ENCODE measurements around the gene MYO1C. TPM values are rescaled to one million over a fixed set of nuclear protein-coding genes. Genes with fewer than 3 reads are reported as not detected.

The MYO1C gene, protein sequence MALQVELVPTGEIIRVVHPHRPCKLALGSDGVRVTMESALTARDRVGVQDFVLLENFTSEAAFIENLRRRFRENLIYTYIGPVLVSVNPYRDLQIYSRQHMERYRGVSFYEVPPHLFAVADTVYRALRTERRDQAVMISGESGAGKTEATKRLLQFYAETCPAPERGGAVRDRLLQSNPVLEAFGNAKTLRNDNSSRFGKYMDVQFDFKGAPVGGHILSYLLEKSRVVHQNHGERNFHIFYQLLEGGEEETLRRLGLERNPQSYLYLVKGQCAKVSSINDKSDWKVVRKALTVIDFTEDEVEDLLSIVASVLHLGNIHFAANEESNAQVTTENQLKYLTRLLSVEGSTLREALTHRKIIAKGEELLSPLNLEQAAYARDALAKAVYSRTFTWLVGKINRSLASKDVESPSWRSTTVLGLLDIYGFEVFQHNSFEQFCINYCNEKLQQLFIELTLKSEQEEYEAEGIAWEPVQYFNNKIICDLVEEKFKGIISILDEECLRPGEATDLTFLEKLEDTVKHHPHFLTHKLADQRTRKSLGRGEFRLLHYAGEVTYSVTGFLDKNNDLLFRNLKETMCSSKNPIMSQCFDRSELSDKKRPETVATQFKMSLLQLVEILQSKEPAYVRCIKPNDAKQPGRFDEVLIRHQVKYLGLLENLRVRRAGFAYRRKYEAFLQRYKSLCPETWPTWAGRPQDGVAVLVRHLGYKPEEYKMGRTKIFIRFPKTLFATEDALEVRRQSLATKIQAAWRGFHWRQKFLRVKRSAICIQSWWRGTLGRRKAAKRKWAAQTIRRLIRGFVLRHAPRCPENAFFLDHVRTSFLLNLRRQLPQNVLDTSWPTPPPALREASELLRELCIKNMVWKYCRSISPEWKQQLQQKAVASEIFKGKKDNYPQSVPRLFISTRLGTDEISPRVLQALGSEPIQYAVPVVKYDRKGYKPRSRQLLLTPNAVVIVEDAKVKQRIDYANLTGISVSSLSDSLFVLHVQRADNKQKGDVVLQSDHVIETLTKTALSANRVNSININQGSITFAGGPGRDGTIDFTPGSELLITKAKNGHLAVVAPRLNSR
- total RNA-seq = 100 to 1,000 TPM; 103 to 145 (median 121) TPM

DNA sequence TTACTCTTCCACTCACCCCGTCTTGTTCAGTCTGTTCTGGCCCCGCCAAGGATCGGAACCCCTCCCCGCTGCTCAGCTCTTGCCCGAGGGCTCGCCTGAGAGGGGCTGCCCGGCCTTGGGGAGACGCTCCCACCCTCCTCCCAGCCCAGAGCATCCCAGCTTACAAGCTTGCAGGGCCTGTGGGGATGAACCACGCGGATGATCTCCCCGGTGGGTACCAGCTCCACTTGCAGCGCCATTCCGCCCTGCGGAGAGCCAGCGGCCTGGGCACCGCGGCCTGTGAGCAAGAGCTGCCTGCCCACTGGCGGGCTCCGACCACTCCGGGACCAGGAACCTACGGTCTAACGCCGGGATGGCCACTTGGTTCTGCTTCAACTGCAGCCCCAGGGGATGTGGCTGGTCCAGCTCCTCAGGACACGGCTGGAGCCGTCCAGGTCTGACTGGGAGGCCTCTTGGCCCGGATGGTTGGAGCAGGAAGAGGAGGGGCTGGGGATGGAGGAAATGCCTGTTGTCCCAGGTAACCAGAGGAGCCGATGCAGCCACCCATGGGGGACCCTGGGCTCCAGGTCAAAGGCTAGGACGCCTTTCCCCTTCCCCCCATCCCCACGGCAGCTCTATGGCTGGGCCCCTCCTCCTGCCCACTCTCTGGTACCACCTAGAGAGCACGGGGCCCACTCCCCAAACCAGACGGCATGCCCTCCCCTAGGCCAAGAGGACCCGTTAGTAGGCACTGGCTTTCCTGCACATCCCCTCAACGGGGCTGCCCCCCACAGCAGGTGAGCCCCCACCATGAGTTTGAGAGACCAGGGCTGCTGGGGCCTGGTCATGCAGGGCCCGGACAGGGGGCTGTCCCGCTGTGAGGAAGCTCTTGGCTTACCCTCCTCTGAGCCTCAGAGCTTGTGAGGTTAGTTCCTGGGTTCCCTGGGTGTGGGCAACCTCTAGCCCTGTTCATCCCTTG is at the start of gene MYO1C:
Gene MYO1C, minus strand, starts transcription at position 438 of the 958 bp plus-strand sequence. Its CDS starts 199 bp downstream, at position 239.
- TF ChIP-seq CTCF (IDR thresholded peaks at IDR 0.05) (no peak), POLR2A (IDR thresholded peaks at IDR 0.05) (peak in 1 of 2 donors; percentile 30)
- H3K4me1 ChIP-seq = peaks cover 44 to 67% of the 10 kb centered on the region in 2 donors
- 40 to 56% methylated on average over 22 of the region's 35 CpGs for WGBS, 2 donors
- peak within 1 kb of the TSS; percentile 76 to 97 (median 78) for H3K27ac ChIP-seq
- H3K27me3 ChIP-seq = no peaks in the 10 kb centered on the region
- DNase-seq = peak; percentile 86
- peak within 1 kb of the TSS in 2 of 3 donors; percentile 19 to 37 for H3K4me3 ChIP-seq (replicated peaks in 1 of 3)
- intact Hi-C loops (cut with DNase I) = no loop called here
- H3K9me3 ChIP-seq = no peaks in the 10 kb centered on the region
- peaks cover 9 to 13% of the 10 kb centered on the region in 2 donors for H3K36me3 ChIP-seq

DNA sequence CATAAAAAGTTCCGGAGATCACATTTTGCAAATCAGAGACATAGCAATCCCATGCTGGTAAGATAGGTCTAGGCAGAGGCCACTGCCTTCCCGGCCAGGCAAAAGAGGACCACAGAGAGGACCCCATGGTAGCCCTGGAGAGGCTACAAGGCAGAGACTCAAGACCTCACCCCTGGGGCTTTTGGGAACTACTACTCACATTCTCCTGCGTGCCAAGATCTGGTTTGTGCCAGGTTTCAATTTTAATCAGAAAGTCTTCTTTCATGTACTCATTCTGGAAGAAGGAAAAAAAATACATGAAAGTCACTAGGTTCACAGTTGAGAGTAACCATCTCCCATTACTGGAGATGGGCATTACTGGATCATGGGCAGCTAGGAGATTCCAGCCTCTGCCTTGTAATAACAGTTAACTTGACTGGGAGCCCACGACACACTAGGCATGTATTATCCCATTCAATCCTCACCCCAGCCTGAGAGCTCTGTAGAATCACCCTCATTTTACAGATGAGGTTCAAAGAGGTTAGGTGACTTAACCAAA is 49.0 kb upstream of the MYO1C start:
- no peak for DNase-seq
- intact Hi-C loops (cut with DNase I) = no loop called here
- no peaks in the 10 kb centered on the region for H3K27me3 ChIP-seq
- no peaks in the 10 kb centered on the region for H3K4me1 ChIP-seq
- H3K4me3 ChIP-seq (replicated peaks in 1 of 3) = no peak overlapping the region
- no peak for TF ChIP-seq CTCF (IDR thresholded peaks at IDR 0.05)
- no peak for TF ChIP-seq POLR2A (IDR thresholded peaks at IDR 0.05)
- peaks cover 47 to 68% of the 10 kb centered on the region in 2 donors for H3K36me3 ChIP-seq
- H3K27ac ChIP-seq = no peak overlapping the region
- H3K9me3 ChIP-seq = no peaks in the 10 kb centered on the region
- 90 to 97% methylated on average over 4 of the region's 4 CpGs for WGBS, 2 donors

GRCh38 chr17:1539811-1540210 is 47.3 kb upstream of the MYO1C start:
- H3K4me1 ChIP-seq = no peaks in the 10 kb centered on the region
- intact Hi-C loops (cut with DNase I) = no loop called here

More at GRCh38 chr17:1539811-1540210, 47.3 kb upstream of the MYO1C start:
- 91% methylated on average over 15 of the region's 15 CpGs for WGBS, 2 donors
- no peak for TF ChIP-seq POLR2A (IDR thresholded peaks at IDR 0.05)
- TF ChIP-seq CTCF (IDR thresholded peaks at IDR 0.05) = no peak
- DNase-seq = no peak
- Histone ChIP-seq H3K4me3 (replicated peaks in 1 of 3) (no peak overlapping the region), H3K9me3 (no peaks in the 10 kb centered on the region), H3K36me3 (peaks cover 46 to 67% of the 10 kb centered on the region in 2 donors), H3K27ac (no peak overlapping the region), H3K27me3 (no peaks in the 10 kb centered on the region)

Data from thyroid gland (tissue), 4 donors.